Muscle layer of colon (tissue), 2 donors: ENCODE data around the gene SORL1-AS1.
"Not testable (repeated sequence)": the region's sequence is repeated elsewhere in the genome, so short reads cannot be mapped to it uniquely, and the experiment has no call there.

Experiments used
- H3K27ac ChIP-seq: one replicate; pipeline ENCODE4 v1.7.0; 2013; ENCODE audit warnings: low read depth, mild to moderate bottlenecking, low read length, moderate library complexity
- H3K27me3 ChIP-seq, 2 donors: one replicate each; pipeline ENCODE4 v1.7.0; 2013; ENCODE audit warnings: low read length in 2 of 2, mild to moderate bottlenecking in 2 of 2; ENCODE audit not compliant: insufficient read depth in 2 of 2, control insufficient read depth in 1 of 2
- H3K36me3 ChIP-seq: one replicate; pipeline ENCODE4 v1.7.0; 2013; ENCODE audit warnings: mild to moderate bottlenecking, low read length; ENCODE audit not compliant: insufficient read depth
- H3K4me1 ChIP-seq: one replicate; pipeline ENCODE4 v1.7.0; 2013; ENCODE audit warnings: mild to moderate bottlenecking, low read length; ENCODE audit not compliant: insufficient read depth
- H3K4me3 ChIP-seq, 2 donors: one replicate each; pipeline ENCODE4 v1.7.0; 2013; ENCODE audit warnings: low read length in 2 of 2, low read depth in 1 of 2, mild to moderate bottlenecking in 1 of 2, moderate library complexity in 1 of 2
- H3K9ac ChIP-seq: one replicate; pipeline ENCODE4 v1.7.0; 2013; ENCODE audit warnings: low read length
- H3K9me3 ChIP-seq: one replicate; pipeline ENCODE4 v1.7.0; 2013; ENCODE audit warnings: mild to moderate bottlenecking, low read length
- donor health status: abdominal sarcoma.
- donor health status: Adenocarcinoma of cecum.

The SORL1-AS1 gene

DNA sequence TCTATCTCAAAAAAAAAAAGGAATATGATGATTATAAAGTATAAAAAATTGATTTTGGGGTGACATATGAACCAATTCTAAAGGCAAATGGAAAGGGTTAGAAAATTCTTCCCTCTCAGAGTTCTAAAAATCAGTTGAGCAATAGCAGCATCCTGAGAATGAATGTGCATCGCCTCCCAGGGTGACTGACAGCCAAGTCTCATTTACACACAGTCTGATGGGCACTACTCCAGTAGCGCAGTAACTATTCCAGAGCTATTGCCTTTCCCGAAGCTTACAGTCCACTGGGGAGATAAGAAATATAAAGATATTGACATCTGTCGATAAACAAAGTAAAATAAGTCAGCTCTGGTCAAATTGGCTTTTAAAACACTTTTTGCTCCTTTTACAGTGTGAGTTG is 32.9 kb downstream of the SORL1-AS1 start:
- no peaks in the 10 kb centered on the region for H3K9me3 ChIP-seq
- no peak overlapping the region for H3K4me3 ChIP-seq
- no peaks in the 10 kb centered on the region for H3K36me3 ChIP-seq
- H3K4me1 ChIP-seq, result peaks cover 9% of the 10 kb centered on the region
- H3K27me3 ChIP-seq, result no peaks in the 10 kb centered on the region
- no peak overlapping the region for H3K27ac ChIP-seq
- H3K9ac ChIP-seq, result no peak overlapping the region

DNA sequence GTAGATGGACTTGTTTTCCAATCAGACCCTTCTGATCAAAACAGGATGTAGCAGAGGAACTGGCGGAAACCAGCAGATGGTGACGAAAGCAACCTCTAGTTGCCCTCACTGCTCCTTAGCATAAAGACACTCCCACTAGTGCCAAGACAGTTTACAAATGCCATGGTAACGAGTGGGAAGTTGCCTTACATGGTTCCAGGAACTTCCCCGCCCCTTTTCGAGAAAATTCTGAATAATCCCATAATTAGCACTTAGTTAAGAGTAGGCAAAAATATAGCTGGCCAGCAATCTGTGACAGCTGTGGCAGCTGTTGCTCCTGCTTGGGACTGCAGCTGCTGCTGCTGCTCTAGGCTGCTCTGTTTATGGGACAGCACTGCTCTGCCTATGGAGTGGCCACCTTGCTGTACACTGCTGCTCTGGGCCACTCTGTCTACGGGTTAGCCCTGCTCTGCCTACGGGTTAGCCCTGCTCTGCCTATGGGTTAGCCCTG is 34.1 kb downstream of the SORL1-AS1 start:
- no peaks in the 10 kb centered on the region for H3K36me3 ChIP-seq
- H3K27me3 ChIP-seq, result no peaks in the 10 kb centered on the region
- H3K27ac ChIP-seq, result no peak overlapping the region
- H3K4me3 ChIP-seq, result no peak overlapping the region
- H3K9me3 ChIP-seq, result no peaks in the 10 kb centered on the region
- peaks cover 9% of the 10 kb centered on the region for H3K4me1 ChIP-seq
- H3K9ac ChIP-seq, result no peak overlapping the region

- H3K27ac ChIP-seq, result no peak overlapping the region
- no peaks in the 10 kb centered on the region for H3K9me3 ChIP-seq
- no peaks in the 10 kb centered on the region for H3K36me3 ChIP-seq
- no peak overlapping the region for H3K4me3 ChIP-seq
- H3K27me3 ChIP-seq, result no peaks in the 10 kb centered on the region
- no peak overlapping the region for H3K9ac ChIP-seq
- H3K4me1 ChIP-seq, result peaks cover 9% of the 10 kb centered on the region
Observed at GRCh38 chr11:121417607-121418006, 35.2 kb downstream of the SORL1-AS1 start.

GRCh38 chr11:121417055-121417551 is 35.7 kb downstream of the SORL1-AS1 start:
- Histone ChIP-seq H3K27ac (no peak overlapping the region), H3K9ac (no peak overlapping the region)

GRCh38 chr11:121415856-121416255 is 36.9 kb downstream of the SORL1-AS1 start:
- Histone ChIP-seq H3K36me3 (no peaks in the 10 kb centered on the region), H3K4me3 (no peak overlapping the region), H3K9ac (no peak overlapping the region), H3K9me3 (no peaks in the 10 kb centered on the region), H3K27ac (no peak overlapping the region), H3K4me1 (peaks cover 9% of the 10 kb centered on the region), H3K27me3 (no peaks in the 10 kb centered on the region)

More at GRCh38 chr11:121417055-121417551, 35.7 kb downstream of the SORL1-AS1 start:
- Histone ChIP-seq H3K27me3 (no peaks in the 10 kb centered on the region), H3K4me3 (no peak overlapping the region), H3K4me1 (peaks cover 9% of the 10 kb centered on the region), H3K36me3 (no peaks in the 10 kb centered on the region), H3K9me3 (no peaks in the 10 kb centered on the region)

DNA sequence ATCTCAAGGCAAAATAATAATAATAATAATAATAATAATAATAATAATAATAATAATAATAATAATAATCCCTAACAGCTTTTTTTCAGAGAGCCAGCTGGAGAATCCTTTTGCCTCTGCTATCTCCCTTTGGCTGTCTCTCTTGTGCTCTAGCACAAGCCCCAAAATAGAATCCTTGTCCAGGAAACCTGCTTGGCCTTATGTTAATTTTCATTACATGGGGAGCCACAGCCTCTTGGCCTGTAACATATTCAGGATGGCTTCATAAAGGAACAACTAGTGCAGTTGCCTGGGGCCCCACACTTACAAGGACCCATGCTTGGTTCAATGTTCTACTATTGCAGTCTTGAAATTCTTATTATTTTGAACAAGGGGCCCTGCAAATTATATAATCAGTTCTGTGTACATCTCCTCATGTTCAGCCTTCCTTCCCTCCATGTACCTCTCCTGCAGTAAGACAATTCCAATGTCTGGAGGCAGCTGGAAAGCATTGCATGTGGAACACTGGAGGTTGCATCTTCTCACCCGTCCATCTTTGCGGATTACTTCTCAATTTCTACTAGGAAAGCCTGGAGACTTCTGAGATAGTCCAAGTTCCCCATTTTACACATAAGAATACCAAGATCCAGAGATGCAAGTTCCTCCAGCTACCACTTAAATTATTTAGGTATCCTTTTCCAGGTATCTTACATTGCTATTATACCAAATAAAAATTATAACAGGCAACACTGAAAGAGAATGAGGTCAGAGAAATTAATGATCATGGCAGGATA is 38.4 kb downstream of the SORL1-AS1 start:
- Histone ChIP-seq H3K4me1 (peaks cover 9% of the 10 kb centered on the region), H3K36me3 (no peaks in the 10 kb centered on the region), H3K9me3 (no peaks in the 10 kb centered on the region), H3K4me3 (no peak overlapping the region), H3K9ac (no peak overlapping the region), H3K27me3 (no peaks in the 10 kb centered on the region), H3K27ac (no peak overlapping the region)

GRCh38 chr11:121412711-121413415 is 39.9 kb downstream of the SORL1-AS1 start:
- H3K36me3 ChIP-seq, result no peaks in the 10 kb centered on the region
- no peak overlapping the region for H3K9ac ChIP-seq
- H3K4me3 ChIP-seq, result no peak overlapping the region
- H3K4me1 ChIP-seq, result peaks cover 9% of the 10 kb centered on the region
- H3K27me3 ChIP-seq, result no peaks in the 10 kb centered on the region
- no peaks in the 10 kb centered on the region for H3K9me3 ChIP-seq
- no peak overlapping the region for H3K27ac ChIP-seq

DNA sequence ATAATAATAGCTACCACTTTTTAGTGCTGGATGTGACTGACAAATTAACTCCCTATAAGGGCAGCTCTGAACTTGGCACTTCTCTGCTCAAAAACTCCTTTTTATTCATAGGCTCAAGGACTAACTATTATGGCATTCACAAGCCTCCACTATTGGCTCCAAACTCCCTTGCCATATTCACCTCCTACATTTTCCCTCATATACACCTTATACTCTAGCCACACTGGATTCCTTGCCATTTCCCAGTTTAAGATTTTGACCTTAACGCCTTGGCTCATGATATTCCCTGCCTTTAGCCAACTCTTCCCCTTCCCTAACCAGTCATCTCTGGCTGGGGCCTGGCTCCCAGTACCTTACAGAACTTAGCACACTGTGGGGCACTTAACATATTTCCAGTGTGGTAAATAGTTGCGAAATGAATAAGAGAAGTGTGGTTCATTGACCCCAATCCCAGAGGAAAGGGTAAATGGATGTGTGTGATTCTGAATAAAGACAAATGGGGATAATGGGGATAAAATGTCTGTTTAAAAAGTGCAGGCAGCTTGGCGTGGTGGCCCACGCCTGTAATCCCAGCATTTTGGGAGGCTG is 40.7 kb downstream of the SORL1-AS1 start:
- H3K4me3 ChIP-seq, result no peak overlapping the region
- H3K27me3 ChIP-seq, result no peaks in the 10 kb centered on the region
- no peaks in the 10 kb centered on the region for H3K9me3 ChIP-seq

GRCh38 chr11:121411330-121411729 is 41.4 kb downstream of the SORL1-AS1 start:
- not testable (repeated sequence) for H3K4me1 ChIP-seq, H3K4me3 ChIP-seq, H3K27ac ChIP-seq, H3K27me3 ChIP-seq, H3K9ac ChIP-seq, H3K36me3 ChIP-seq, H3K9me3 ChIP-seq

More for the DNA sequence above, 40.7 kb downstream of the SORL1-AS1 start:
- Histone ChIP-seq H3K27ac (no peak overlapping the region), H3K4me1 (peaks cover 3% of the 10 kb centered on the region), H3K36me3 (no peaks in the 10 kb centered on the region), H3K9ac (no peak overlapping the region)

- not testable (repeated sequence) for H3K4me3 ChIP-seq, H3K9me3 ChIP-seq, H3K36me3 ChIP-seq, H3K9ac ChIP-seq, H3K27me3 ChIP-seq, H3K4me1 ChIP-seq, H3K27ac ChIP-seq
Observed at GRCh38 chr11:121410041-121410440, 42.7 kb downstream of the SORL1-AS1 start.

- no peak overlapping the region for H3K9ac ChIP-seq
- no peaks in the 10 kb centered on the region for H3K4me1 ChIP-seq
- H3K27me3 ChIP-seq, result no peaks in the 10 kb centered on the region
- H3K27ac ChIP-seq, result no peak overlapping the region
- no peak overlapping the region for H3K4me3 ChIP-seq
- H3K36me3 ChIP-seq, result no peaks in the 10 kb centered on the region
- H3K9me3 ChIP-seq, result no peaks in the 10 kb centered on the region
Observed at GRCh38 chr11:121408830-121409229, 43.9 kb downstream of the SORL1-AS1 start.
